NCI-H69 (cell line): ENCODE data around the gene PDAP1.
"Not testable (repeated sequence)": the region's sequence is repeated elsewhere in the genome, so short reads cannot be mapped to it uniquely, and the experiment has no call there.

Experiments used
- DNase-seq: peaks from one replicate; lab custom pipeline; 2025; lab: John Stamatoyannopoulos, UW

Gene PDAP1

GRCh38 chr7:99375070-99375807 lies 33.2 kb downstream of the PDAP1 start:
- peak; percentile 80 for DNase-seq

- DNase-seq: peak; percentile 72
Observed at GRCh38 chr7:99374111-99375064, 34.0 kb downstream of the PDAP1 start, which contains the start of gene ARPC1B. Gene ARPC1B (plus strand): TSS chr7:99374730. CDS start chr7:99385715, 10,985 bp downstream.

GRCh38 chr7:99373091-99374066 lies 35.0 kb downstream of the PDAP1 start:
- no peak for DNase-seq

GRCh38 chr7:99372275-99373090 lies 35.9 kb downstream of the PDAP1 start:
- DNase-seq: no peak

- DNase-seq: no peak
Observed at GRCh38 chr7:99371376-99371920, 36.9 kb downstream of the PDAP1 start.

GRCh38 chr7:99369767-99370391 lies 38.5 kb downstream of the PDAP1 start:
- DNase-seq: no peak

GRCh38 chr7:99368750-99369389 lies 39.5 kb downstream of the PDAP1 start:
- DNase-seq: no peak

GRCh38 chr7:99366646-99367045 lies 41.8 kb downstream of the PDAP1 start:
- no peak for DNase-seq

- DNase-seq: peak; percentile 46
Observed at GRCh38 chr7:99365318-99366141, 42.9 kb downstream of the PDAP1 start.

GRCh38 chr7:99363286-99363685 lies 45.1 kb downstream of the PDAP1 start:
- no peak for DNase-seq

GRCh38 chr7:99362801-99363200 lies 45.6 kb downstream of the PDAP1 start:
- DNase-seq: no peak

- DNase-seq: no peak
Observed at GRCh38 chr7:99359465-99360154, 48.8 kb downstream of the PDAP1 start.

GRCh38 chr7:99358521-99358920 lies 49.9 kb downstream of the PDAP1 start:
- DNase-seq: not testable (repeated sequence)

GRCh38 chr7:99357701-99358490 lies 50.5 kb downstream of the PDAP1 start:
- no peak for DNase-seq

GRCh38 chr7:99355098-99355497 lies 53.3 kb downstream of the PDAP1 start:
- DNase-seq: no peak

GRCh38 chr7:99352247-99352646 lies 56.1 kb downstream of the PDAP1 start:
- DNase-seq: no peak

GRCh38 chr7:99350641-99351040 lies 57.8 kb downstream of the PDAP1 start:
- DNase-seq: not testable (repeated sequence)
